ENCODE data around the gene SP100.
"Not testable (repeated sequence)": the region's sequence is repeated elsewhere in the genome, so short reads cannot be mapped to it uniquely, and the experiment has no call there.

DNA sequence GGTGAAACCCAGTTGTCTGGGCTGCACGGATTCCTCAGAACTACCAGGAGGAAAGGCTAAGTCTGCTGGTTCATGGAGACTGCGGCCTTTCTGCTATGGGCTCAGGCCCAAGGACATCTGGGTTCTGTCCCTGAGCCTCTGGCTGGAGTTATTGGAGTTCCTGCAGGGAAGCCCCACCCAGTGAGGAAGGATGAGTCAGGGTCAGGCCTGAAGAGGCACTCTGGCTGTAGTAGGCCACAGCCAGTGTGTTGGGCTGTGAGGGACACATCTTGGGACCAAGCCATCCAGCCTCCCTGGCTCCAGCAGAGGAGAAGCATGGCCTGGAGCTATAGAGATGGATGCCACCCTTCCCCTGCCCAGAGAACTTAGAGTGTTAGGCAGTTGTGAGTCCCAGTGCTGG lies 75.2 kb downstream of the SP100 start:
- not testable (repeated sequence) for TF ChIP-seq CTCF (optimal IDR thresholded peaks at IDR 0.05 in 1 of 3, IDR thresholded peaks at IDR 0.05 in 1 of 3, conservative IDR thresholded peaks at IDR 0.05 in 1 of 3; ENCODE audit: extremely low read depth in 1 of 3, insufficient read depth in 2 of 3, low read length in 3 of 3); EZH2 (IDR thresholded peaks at IDR 0.05; ENCODE audit: low read length)
